OCI-LY1 (cell line): ENCODE results near the gene CPT1B.

ENCODE experiments used
- CTCF ChIP-seq: fragments of 200-600 bp; sonication (generic), shearing (Covaris generic); IDR thresholded peaks from 2 replicates; pipeline ENCODE4 v1.5.1; 2017; ENCODE audit warnings: mild to moderate bottlenecking, antibody characterized with exemption, low read length, moderate library complexity, mixed read lengths
- EZH2 ChIP-seq: fragments of 200-600 bp; sonication (generic), shearing (Covaris generic); IDR thresholded peaks from 2 replicates; pipeline ENCODE4 v1.8.0; 2017; ENCODE audit warnings: borderline replicate concordance, mixed run types, mild to moderate bottlenecking, antibody characterized with exemption, low read length, moderate library complexity, mixed read lengths

- TF ChIP-seq EZH2 (no peak), CTCF (peak; percentile 75)
Measured at GRCh38 chr22:50544078-50544745, 34.0 kb downstream of the CPT1B start.
